GM18861 (cell line): ENCODE results near the gene IMPDH1.

ENCODE experiments used
- ATAC-seq: cut with Tn5 transposase; IDR thresholded peaks from one replicate; pipeline ENCODE4 v1.9.1; 2021; ENCODE audit not compliant: unreplicated experiment

Gene IMPDH1

DNA sequence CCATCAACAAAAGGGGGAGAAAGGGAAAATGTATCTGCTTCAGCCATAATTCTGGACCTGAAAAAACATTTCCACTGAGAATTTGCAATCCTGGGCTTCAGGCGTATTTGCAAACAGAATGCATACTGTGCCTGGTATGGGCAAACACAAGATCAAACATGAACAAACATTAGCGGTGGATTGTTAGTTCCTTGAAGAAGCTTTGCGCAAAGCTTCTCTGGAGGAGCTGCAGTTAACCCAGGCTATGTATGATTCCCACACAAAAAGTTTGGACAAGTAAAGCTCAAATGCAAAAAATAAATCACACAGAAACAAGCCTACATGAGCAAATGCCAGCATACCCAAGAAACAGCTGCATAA is 25.5 kb upstream of the IMPDH1 start:
- no peak for ATAC-seq

DNA sequence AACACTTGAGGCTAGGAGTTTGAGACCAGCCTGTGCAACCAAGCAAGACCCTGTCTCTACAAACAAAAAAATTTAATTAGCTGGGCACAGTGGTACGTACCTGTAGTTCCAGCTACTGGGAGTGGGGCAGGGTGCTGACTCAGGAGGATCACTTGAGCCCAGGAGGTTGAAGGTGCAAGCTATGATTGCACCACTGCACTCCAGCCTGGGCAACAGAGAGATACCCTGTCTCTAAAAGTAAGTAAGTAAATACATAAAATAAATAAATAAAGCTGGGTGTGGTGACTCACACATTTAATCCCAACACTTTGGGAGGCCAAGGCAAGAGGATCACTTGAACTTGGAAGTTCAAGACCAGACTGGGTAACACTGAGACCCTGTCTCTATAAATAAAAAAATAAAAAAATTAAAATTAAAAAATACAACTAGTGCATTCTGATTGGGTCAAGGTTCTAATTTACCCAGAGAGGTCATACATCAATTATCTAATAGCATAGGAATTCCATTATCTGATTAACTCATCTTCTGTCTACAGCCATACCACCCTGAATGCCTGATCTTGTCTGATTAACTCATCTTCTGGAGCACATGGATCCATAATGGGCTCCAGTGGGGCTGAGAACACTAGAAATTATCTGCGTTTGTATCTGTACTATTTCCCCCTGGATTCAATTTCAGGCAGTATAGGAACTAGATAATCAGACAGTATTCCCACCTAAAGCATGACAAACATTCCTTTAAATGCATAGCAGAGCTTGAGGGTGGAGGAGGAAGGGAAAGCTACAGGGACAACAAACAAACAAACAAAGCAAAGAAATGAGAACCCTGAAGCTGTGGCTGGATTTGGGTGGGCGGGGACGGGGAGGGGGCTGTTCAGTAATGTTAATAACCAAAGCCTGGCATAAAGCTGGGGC is 24.9 kb upstream of the IMPDH1 start:
- ATAC-seq: no peak

DNA sequence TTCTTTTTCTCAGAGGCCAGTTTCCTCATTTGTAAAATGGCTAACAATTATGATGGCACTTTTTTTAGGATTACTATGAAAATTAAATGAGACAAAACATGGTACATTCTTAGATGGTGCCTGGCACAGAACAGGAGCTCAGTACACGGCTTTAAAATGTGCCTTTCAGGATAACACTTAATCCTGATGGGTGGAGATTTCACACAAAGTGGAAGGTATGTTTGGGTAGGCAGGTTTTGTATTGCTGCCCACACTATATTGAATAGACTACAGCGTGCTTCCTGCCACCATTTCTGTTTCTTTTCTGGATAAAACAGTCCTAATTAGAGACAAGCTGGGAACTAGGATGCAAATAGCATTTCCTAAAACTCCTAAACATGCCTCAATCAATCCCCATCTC is 22.0 kb upstream of the IMPDH1 start:
- ATAC-seq: no peak

DNA sequence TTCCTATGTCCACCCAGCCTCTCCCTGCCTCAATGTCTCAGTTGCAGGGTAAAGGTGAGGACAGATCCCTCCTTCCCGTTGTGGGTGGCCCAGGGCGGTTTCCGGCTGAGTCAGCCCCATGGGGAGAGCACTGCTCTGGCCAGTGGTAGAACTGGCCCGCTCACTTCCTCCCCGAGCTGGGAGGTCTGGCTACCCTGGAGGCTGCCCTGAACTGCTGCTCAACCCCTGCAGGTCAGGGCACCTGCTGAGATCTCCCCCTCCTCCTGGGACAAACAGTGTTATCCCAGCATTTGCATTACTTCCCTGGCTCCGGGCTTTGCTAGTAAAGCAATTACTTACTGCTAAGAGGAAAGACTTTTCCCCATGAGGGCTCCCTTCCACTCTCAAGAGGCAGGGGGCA is 21.4 kb upstream of the IMPDH1 start:
- ATAC-seq: no peak

DNA sequence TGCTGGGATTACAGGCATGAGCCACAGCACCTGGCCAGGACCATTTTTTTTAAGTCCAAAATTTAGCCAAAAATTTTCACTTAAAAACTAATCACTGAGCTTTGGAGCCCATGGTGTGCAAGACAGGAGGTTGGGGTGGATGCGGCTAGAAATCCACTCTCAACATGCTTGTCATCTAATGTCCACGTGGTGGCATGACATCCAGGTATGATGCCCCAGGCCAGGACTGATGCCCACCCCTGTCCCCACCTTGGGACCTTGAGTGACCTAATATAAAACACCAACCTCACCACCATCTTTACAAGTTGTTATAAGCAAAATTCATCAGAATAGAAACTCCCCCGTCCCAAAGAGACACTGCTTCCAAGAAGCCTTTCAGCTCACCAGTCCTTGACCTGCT is 20.4 kb upstream of the IMPDH1 start:
- no peak for ATAC-seq

DNA sequence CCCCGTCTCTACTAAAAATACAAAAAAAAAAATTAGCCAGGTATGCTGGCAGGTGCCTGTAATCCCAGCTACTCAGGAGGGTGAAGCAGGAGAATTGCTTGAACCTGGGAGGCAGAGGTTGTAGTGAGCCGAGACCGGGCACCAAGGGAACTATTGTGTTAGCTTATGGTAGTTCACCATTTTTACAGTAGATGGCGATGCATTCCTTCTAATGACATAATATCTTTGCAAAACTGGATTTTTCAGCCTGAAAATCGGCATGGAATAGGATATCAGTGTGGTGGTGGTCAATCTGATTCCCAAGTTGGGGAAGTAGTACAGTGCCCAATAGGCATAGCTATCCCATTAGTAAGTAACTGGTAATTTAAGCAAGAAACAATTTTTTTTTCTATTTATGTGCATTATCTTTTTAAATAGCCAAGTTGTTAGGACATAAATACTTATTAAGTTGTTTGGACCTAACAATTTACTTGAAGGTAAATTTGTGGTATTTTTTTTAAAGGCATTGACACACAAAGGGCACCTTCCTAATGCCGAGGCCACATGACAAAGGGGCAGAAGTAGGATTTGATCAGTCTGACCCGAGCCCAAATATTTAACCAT is 17.6 kb upstream of the IMPDH1 start:
- ATAC-seq: no peak

DNA sequence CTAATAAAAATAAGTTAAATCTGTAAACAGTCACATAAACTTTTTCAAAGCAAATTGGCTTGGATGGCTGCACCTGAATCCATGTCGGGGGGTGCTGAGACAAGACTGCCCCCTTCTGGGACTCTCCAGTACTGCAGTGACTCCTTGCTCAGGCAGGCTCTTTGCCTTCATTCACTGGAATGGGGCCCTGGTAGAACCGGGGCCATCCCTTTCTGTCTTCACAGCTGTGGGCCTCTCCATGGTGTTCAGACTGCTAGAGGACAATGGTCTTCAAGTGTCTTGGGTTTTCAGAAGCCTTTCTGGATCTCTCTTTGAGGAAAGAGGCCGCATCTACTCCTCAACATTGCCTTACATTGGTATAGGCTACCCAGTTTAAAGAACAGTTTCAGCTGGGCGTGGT is 16.1 kb upstream of the IMPDH1 start:
- no peak for ATAC-seq

DNA sequence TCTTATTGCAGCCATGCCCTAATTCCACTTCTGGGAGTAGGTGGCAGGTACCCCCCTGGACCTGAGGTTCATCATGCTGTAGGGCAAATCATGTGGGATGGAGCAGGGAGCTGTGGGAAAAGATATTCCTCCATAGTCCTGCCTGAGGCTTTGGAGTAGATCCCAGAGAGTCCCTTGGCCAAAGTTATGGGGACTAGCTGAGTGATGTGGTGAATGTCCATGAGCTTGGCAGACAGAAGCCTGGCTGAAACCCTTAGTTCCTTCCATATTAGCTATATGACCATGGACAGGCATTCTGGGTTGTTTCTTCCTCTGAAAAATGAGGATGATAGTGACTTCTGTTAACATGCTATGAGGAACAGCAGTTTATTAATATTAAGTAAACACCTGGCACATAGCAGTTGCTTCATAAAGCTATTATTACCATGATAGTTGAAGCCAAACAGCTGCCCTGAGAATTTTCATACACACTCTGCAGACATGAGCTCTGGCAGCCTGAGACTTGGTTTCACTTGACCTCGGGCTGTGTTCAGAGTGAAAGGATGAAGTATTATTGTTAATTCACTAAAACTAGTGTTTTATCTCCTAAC is 15.0 kb upstream of the IMPDH1 start:
- ATAC-seq: no peak

DNA sequence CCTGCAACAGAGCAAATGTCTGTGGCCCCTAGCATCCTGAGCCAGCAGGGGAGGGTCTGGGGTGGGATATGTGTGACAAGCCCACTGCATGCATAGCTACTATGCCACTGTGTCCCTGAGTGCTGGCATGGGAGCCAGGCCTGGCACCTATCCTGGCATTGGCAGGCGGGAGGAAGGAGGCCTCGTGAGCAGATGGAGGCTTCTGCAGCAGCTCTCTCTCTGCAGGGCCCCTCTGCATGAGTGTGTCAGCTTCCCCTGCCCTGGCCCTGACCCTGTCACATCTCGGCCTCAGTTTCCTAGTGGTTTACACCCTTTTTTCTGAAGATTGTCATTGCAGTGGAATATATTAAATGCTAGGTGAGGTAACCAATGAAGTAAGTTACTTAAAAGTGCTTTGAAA is 13.1 kb upstream of the IMPDH1 start:
- no peak for ATAC-seq

DNA sequence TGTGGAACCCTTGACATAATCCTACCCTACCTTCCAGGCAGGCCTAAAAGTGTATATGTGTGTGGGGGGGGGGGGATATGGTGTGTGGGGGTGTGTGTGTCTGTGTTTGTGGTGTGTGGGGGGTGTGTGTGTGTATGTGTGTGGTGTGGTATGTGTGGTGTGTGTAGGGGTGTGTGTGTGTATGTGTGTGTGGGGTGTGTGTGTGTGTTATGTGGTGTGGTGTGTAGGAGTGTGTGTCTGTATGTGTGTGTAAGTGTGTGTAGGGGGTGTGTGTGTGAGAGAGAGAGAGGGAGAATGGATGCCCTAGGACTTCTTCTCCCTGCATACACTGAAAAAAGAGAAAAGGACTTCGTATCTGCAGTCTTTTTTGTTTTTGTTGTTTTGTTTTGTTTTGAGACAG is 12.3 kb upstream of the IMPDH1 start:
- no peak for ATAC-seq

DNA sequence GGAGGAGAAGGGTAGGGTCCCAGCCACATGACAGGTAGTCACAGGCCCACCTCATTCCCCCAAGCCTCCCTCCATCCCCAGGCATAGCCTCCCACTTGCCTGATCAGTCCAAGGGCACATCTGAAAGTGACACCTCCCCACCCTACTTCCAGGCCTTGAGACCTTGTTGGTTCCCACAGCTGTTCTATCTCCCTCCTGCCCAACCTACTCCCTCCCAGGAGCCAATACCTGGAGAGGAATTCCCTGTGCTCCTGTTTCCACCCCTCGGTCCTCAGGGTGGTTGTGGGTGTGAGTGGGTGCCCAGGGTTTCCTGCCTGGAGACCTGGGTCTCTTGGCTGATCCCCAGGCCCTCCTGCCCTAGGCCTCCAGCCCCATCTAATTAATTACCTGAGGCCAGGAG is 11.6 kb upstream of the IMPDH1 start:
- ATAC-seq: no peak

DNA sequence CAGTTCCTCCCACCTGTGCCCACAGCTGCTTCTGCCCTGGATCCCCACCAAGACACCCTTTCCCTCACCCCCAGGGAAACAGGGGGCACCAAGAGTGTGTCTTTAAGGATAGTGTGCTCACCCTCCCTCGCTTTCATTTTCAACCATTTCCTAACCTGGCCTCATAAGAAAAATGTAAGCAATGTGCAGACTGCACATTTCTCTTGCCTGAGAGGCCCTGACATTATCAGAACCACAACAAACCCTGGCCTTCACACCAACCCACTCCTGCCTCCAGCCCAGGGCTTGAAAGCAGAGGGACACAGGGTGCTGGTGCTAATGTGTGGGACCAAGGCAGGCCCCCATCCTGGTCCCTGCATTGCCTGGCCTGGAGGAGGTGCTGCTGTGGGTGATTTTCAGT is 11.0 kb upstream of the IMPDH1 start:
- ATAC-seq: no peak

DNA sequence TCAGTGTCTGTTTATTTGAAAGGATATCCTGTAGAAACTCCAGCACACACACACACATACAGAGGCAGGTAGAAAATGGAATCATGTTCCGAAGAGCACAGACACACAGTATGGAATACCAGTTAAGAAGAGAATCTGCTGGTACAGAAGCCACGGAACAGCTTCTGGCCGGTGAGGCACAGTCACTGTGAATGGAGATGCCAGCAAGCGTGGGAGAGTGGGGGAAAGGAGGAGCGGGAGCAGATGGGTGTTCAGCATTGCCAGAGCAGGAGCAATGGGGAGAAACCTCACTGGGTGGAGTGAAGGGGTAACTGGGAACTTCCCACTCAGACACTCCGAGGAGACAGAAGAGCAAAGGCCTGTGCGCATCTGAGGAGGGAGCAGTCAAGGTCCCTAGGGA is 9.5 kb upstream of the IMPDH1 start:
- no peak for ATAC-seq

DNA sequence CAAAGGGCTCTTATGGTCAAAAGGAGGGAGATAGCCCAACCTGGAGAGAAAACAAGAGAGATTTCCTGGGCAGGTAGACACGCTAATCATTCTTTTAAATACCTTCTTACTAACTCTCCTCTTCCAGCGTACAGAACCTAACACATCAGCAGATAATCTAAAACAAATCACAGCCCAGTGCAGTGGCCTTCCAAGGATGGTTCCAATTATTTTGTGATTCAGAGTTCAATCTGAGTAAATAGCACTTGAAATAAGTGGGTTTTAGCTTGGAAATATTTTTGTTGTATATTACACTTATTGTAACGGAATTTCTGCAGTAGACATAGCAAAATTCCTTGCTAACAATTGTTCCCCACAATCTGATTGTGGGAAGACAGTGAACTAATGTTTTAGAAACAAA is 7.3 kb upstream of the IMPDH1 start:
- no peak for ATAC-seq

DNA sequence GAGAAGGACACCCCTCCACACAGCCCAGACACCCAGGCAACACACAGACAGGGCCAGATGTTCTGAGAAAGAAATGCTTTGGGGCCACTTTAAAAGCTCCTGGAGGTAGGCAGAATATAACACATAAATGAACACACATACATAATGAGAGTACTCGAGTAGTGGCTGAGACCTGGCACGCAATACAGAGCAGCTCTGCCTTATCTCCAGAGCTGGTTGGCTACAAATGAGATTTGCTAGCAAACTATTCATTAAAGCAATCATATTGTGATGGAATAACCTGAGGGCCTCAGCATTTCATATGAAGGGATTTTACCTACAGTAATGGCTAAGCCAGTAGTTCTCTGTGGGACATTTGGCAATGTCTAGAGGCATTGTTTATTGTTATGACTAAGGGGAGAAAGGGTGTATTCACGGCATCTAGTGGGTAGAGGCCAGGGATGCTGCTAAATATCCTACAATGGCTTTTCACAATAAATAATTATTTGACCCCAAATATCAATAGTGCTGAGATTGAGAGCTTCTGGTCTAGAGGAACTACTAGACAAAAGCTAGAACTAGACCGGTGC is 5.5 kb upstream of the IMPDH1 start:
- no peak for ATAC-seq

DNA sequence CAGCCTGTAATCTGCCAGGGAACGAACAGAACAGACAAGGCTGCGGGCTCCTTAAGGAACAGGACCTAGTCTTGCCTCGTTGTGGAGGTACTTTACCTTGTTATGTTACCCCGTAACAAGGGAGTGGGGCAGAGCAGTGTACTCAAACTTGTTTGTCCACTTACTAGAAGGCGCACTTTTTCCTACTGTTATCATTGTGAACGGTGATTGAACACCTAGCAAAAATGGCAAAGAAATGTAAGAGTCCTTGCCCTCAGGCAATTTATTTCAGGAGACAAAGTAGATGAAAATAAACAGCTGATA is 620 bp upstream of the IMPDH1 start:
- ATAC-seq: no peak

DNA sequence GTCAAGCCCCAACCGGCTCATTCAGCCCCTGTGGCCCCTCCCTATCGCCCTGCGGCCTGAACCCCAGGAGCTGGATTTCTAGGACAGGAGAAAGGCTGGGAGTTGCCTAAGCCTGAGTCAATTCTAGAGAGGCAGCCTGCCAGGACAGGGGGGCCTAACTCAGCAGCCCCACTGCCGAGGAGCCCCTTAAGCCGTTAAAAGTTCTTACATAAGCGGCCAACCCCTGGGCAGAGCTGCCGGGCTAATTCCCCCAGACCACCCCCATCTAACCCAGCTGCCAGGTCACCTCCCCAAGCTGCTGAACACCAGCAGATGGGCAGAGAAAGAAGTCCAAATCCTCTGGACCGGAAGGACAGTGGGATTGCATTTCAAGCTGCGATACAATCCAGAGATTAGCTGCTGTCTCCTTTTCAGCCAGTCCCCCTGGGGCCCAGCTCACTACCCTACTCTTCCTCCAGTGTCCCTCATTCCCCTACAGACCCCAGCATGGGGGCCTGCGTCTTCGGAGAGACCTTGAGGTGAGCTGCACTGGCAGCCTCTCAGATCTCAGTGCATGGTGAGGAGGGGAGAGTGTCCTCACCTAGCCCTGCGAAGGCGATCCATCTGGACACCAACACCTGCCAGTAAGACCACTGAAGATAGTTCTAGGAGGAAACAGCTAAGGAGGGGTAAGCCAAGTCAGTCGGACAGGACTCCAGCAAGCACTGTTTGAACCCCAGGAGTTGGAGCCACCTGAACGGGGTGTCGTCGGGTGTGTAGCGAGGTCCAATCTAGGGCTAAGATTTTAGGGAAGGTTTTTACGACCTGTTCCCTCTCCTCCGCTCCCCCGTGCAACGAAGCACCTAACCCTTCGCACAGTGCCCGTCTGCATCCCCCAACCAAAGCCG is 830 bp downstream of the IMPDH1 start:
- no peak for ATAC-seq

DNA sequence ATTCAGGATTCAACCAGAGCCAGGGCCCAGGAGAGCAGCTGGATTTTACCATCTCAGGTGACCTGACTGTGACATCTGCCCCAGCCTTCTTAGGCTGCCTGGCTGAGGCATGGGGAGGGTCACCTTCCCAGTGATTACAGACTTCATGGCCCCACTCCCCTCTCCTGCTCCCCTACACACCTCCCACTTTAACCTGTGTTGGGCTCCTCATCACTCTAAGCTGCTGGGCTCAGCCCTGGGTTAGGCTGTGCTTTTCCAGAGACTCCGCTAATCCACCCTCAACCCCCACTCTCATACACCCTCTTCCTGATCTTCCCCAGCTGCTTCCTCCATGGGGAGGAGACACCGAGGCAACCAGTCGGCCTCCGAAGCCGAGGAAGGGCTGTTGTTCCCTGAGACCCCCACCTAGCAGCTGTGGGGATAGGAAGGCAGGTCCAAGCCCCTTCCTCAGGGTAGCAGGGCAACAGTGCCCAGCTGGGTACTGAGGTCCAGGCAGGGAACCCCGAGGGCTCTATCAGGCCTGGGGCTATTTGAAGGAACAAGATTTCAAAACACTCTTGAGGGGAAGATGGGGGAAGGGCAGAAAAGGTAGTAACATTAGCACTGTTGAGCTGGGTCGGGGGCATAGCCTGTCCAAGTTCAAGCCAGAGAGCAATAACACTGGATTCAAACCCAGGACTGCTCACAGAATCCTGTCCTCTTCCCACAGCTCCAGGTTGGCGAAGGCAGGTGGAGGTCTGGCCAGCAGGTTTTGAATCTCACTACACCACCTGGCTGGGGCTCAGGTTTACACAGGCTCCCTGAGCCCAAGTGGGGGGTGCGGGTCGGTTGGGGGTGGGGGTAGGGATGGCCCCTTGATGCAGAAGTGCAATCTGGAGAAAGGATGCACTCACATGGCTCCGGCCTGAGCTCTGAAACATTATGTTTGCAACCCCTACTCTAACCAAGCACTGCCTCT is 1.8 kb downstream of the IMPDH1 start:
- no peak for ATAC-seq

DNA sequence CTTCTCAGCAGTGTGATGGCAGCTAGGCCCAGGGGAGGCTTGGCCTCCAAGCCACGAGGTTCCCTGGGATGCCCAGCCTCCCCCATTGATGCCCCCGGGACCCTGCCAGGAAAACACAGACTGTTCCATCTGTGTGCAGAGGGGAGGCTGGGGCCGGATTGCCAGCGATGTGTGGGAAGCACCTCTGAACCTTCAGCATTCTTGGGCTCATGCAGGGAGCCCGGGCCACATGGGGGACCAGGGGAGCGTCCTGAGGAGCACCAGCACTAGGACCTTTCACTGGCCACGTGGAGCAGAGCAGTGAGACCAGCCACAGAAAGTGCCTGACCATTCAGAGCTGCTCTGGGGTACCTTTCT is 2.6 kb downstream of the IMPDH1 start:
- no peak for ATAC-seq
